Smooth muscle cell (in vitro differentiated cells): Measurements from ENCODE around the gene CCL26. TPM values are rescaled to one million over a fixed set of nuclear protein-coding genes. Genes with fewer than 3 reads are reported as not detected.
"Not testable (repeated sequence)": the region's sequence is repeated elsewhere in the genome, so short reads cannot be mapped to it uniquely, and the experiment has no call there.

ENCODE experiments used
- DNase-seq: peaks from one replicate; lab custom pipeline; 2025; ENCODE audit not compliant: unreplicated experiment; lab: John Stamatoyannopoulos, UW
- H2AFZ ChIP-seq: fragments of 200-600 bp; sonication (generic); 2 replicates; pipeline ENCODE4 v1.6.0; 2016; ENCODE audit warnings: antibody characterized with exemption, low read depth, mild to moderate bottlenecking
- H3F3A ChIP-seq: fragments of 200-600 bp; sonication (generic); 2 replicates; pipeline ENCODE4 v1.6.0; 2017; ENCODE audit warnings: antibody characterized with exemption, low read depth
- H3K27ac ChIP-seq: fragments of 200-600 bp; sonication (generic); 2 replicates; pipeline ENCODE4 v1.5.1; 2016; ENCODE audit warnings: low read depth, mild to moderate bottlenecking
- H3K27me3 ChIP-seq: fragments of 200-600 bp; sonication (generic); 2 replicates; pipeline ENCODE4 v1.6.1; 2016; ENCODE audit warnings: low read depth, mild to moderate bottlenecking
- H3K36me3 ChIP-seq: fragments of 200-600 bp; sonication (generic); 2 replicates; pipeline ENCODE4 v1.5.1; 2016; ENCODE audit warnings: low read depth
- H3K4me1 ChIP-seq: fragments of 200-600 bp; sonication (generic); 2 replicates; pipeline ENCODE4 v1.5.1; 2016; ENCODE audit warnings: low read depth
- H3K4me2 ChIP-seq: fragments of 200-600 bp; sonication (generic); 2 replicates; pipeline ENCODE4 v1.6.0; 2016; ENCODE audit warnings: mild to moderate bottlenecking
- H3K4me3 ChIP-seq: fragments of 200-600 bp; sonication (generic); 2 replicates; pipeline ENCODE4 v1.5.1; 2016; ENCODE audit warnings: mild to moderate bottlenecking
- H3K79me2 ChIP-seq: fragments of 200-600 bp; sonication (generic); 2 replicates; pipeline ENCODE4 v1.6.0; 2016; ENCODE audit warnings: low read depth, mild to moderate bottlenecking
- H3K9ac ChIP-seq: fragments of 200-600 bp; sonication (generic); 2 replicates; pipeline ENCODE4 v1.6.0; 2016; ENCODE audit warnings: low read depth
- H3K9me3 ChIP-seq: fragments of 200-600 bp; sonication (generic); replicated peaks from 2 replicates; pipeline ENCODE4 v1.5.1; 2016; ENCODE audit warnings: low read depth
- H4K20me1 ChIP-seq: fragments of 200-600 bp; sonication (generic); 2 replicates; pipeline ENCODE4 v1.6.0; 2016; ENCODE audit warnings: low read depth
- WGBS: methylation state at CpG from one replicate; pipeline ENCODE4 v1.1.7; 2016; ENCODE audit warnings: low lambda C conversion rate; 5-methylcytosine and 5-hydroxymethylcytosine counted together
- polyA plus RNA-seq: library from polyadenylated mRNA; unstranded; fragments of >200 nt; fragmentation: Nextera tagmentation; extraction: Ambion mirVana; gene quantifications from 2 replicates; pipeline ENCODE4 v1.2.1, GENCODE V29; 2016
- total RNA-seq: library from RNA; depleted of rRNA; stranded (reverse); fragments of >200 nt; gene quantifications from 2 replicates; pipeline ENCODE4 v1.2.3, GENCODE V29; 2014
- TF ChIP-seq, protein P1 (sequence below): fragments of 200-600 bp; sonication (generic); IDR thresholded peaks from 2 replicates; pipeline ENCODE4 v1.5.1; 2017; ENCODE audit warnings: borderline replicate concordance, mild to moderate bottlenecking, antibody characterized with exemption; ENCODE audit not compliant: insufficient read depth, poor library complexity, severe bottlenecking

The CCL26 gene
- total and polyA plus RNA-seq, 2 experiments from 2014 or later, result 1.2 TPM; not detected in 1

GRCh38 chr7:75727881-75728593 lies 44.0 kb downstream of the CCL26 start:
- no peaks in the 10 kb centered on the region for H3K36me3 ChIP-seq
- no peak for DNase-seq
- WGBS, result 53% methylated on average over 8 of the region's 8 CpGs
- H3K4me2 ChIP-seq, result peak overlapping the region; percentile 38
- H3K4me3 ChIP-seq, result no peak overlapping the region
- no peak overlapping the region for H3K9ac ChIP-seq
- no peaks in the 10 kb centered on the region for H3K79me2 ChIP-seq
- no peaks in the 10 kb centered on the region for H3K9me3 ChIP-seq
- H4K20me1 ChIP-seq, result no peaks in the 10 kb centered on the region
- H3K4me1 ChIP-seq, result peaks cover 6% of the 10 kb centered on the region
- H3F3A ChIP-seq, result peaks cover 15% of the 10 kb centered on the region
- TF ChIP-seq, protein P1, sequence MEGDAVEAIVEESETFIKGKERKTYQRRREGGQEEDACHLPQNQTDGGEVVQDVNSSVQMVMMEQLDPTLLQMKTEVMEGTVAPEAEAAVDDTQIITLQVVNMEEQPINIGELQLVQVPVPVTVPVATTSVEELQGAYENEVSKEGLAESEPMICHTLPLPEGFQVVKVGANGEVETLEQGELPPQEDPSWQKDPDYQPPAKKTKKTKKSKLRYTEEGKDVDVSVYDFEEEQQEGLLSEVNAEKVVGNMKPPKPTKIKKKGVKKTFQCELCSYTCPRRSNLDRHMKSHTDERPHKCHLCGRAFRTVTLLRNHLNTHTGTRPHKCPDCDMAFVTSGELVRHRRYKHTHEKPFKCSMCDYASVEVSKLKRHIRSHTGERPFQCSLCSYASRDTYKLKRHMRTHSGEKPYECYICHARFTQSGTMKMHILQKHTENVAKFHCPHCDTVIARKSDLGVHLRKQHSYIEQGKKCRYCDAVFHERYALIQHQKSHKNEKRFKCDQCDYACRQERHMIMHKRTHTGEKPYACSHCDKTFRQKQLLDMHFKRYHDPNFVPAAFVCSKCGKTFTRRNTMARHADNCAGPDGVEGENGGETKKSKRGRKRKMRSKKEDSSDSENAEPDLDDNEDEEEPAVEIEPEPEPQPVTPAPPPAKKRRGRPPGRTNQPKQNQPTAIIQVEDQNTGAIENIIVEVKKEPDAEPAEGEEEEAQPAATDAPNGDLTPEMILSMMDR, result no peak
- H3K27ac ChIP-seq, result peak overlapping the region; percentile 0
- H3K27me3 ChIP-seq, result no peaks in the 10 kb centered on the region
- H2AFZ ChIP-seq, result no peak overlapping the region

GRCh38 chr7:75727351-75727750 lies 44.7 kb downstream of the CCL26 start:
- DNase-seq, result not testable (repeated sequence)

GRCh38 chr7:75725306-75725705 lies 46.7 kb downstream of the CCL26 start:
- H3K9me3 ChIP-seq, result no peaks in the 10 kb centered on the region
- no peak overlapping the region for H2AFZ ChIP-seq
- no peak overlapping the region for H3K9ac ChIP-seq
- TF ChIP-seq, protein P1, result no peak
- H3K27me3 ChIP-seq, result no peaks in the 10 kb centered on the region
- H3F3A ChIP-seq, result peaks cover 8% of the 10 kb centered on the region
- H3K4me1 ChIP-seq, result peaks cover 6% of the 10 kb centered on the region
- WGBS, result 90% methylated on average over 6 of the region's 6 CpGs
- H3K4me3 ChIP-seq, result no peak overlapping the region
- no peaks in the 10 kb centered on the region for H4K20me1 ChIP-seq
- H3K4me2 ChIP-seq, result no peak overlapping the region
- H3K36me3 ChIP-seq, result no peaks in the 10 kb centered on the region
- no peak overlapping the region for H3K27ac ChIP-seq
- H3K79me2 ChIP-seq, result no peaks in the 10 kb centered on the region
- no peak for DNase-seq

More at GRCh38 chr7:75727351-75727750, 44.7 kb downstream of the CCL26 start:
- H3K79me2 ChIP-seq, H3K4me3 ChIP-seq, H3K9ac ChIP-seq, H4K20me1 ChIP-seq, H3K4me1 ChIP-seq, H3K4me2 ChIP-seq, H3K27me3 ChIP-seq, H3K36me3 ChIP-seq, H2AFZ ChIP-seq, H3K9me3 ChIP-seq: not testable (repeated sequence)
- peaks cover 15% of the 10 kb centered on the region for H3F3A ChIP-seq
- peak overlapping the region; percentile 0 for H3K27ac ChIP-seq
- 84% methylated on average over 6 of the region's 6 CpGs for WGBS

GRCh38 chr7:75723444-75723843 lies 48.6 kb downstream of the CCL26 start:
- WGBS, result 88% methylated on average over 3 of the region's 3 CpGs

More at GRCh38 chr7:75723444-75723843, 48.6 kb downstream of the CCL26 start:
- Histone ChIP-seq H3K9me3 (no peaks in the 10 kb centered on the region), H3K27ac (no peak overlapping the region), H2AFZ (no peak overlapping the region), H3K79me2 (no peaks in the 10 kb centered on the region), H3K36me3 (no peaks in the 10 kb centered on the region), H3K4me1 (peaks cover 5% of the 10 kb centered on the region), H4K20me1 (no peaks in the 10 kb centered on the region), H3K27me3 (no peaks in the 10 kb centered on the region), H3K4me2 (no peak overlapping the region), H3K9ac (no peak overlapping the region), H3F3A (peaks cover 8% of the 10 kb centered on the region), H3K4me3 (no peak overlapping the region)
- TF ChIP-seq, protein P1, result no peak
- DNase-seq, result no peak
